ENCODE measurements around the gene PRRT4.

DNA sequence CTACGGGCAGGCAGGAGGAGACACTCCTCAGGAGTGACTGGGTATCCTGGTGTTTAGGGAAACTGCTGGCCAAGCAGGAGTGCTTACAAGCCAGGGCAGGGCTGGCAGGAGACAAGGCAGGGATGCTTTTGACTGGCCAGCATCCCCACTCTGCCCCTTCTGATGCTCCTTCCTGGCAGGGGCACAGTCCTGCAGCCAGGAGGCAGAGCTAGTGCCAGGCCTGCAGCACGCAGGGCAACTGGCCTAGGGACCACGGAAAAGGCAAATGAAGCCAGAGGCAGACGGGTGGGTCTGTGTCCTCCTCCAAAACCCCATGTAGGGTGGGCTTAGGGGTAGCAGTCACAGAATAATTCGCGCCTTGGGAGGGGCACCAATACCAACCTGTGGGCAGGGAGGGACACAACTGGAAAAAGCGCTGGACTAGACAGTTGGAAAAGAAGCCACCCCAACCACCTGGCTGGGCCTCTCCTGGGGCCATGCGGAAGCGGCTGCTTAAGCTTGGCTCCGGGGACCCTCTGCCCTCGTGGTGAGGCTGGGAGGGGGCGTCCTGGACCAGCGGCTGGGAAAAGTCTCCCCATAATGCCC, 43.5 kb upstream of the PRRT4 start:
- TF ChIP-seq, protein P1, sequence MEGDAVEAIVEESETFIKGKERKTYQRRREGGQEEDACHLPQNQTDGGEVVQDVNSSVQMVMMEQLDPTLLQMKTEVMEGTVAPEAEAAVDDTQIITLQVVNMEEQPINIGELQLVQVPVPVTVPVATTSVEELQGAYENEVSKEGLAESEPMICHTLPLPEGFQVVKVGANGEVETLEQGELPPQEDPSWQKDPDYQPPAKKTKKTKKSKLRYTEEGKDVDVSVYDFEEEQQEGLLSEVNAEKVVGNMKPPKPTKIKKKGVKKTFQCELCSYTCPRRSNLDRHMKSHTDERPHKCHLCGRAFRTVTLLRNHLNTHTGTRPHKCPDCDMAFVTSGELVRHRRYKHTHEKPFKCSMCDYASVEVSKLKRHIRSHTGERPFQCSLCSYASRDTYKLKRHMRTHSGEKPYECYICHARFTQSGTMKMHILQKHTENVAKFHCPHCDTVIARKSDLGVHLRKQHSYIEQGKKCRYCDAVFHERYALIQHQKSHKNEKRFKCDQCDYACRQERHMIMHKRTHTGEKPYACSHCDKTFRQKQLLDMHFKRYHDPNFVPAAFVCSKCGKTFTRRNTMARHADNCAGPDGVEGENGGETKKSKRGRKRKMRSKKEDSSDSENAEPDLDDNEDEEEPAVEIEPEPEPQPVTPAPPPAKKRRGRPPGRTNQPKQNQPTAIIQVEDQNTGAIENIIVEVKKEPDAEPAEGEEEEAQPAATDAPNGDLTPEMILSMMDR (IDR thresholded peaks at IDR 0.05; ENCODE audit: low read length), result peak; percentile 45
- TF ChIP-seq EZH2 (optimal IDR thresholded peaks at IDR 0.05; ENCODE audit: low read depth, low read length), result no peak
